SIG-M5 treated with dmso at 0.1 percent for 504 hours (cell line): ENCODE results near the gene INTS1.
"Not testable (repeated sequence)": the region's sequence is repeated elsewhere in the genome, so short reads cannot be mapped to it uniquely, and the experiment has no call there.

Experiments
- DNase-seq: peaks from one replicate; lab custom pipeline; 2025; ENCODE audit not compliant: unreplicated experiment; lab: John Stamatoyannopoulos, UW

The INTS1 gene

GRCh38 chr7:1449501-1449900 lies 54.7 kb downstream of the INTS1 start:
- DNase-seq: no peak

GRCh38 chr7:1448958-1449357 lies 55.2 kb downstream of the INTS1 start:
- DNase-seq: no peak

GRCh38 chr7:1447551-1448244 lies 56.5 kb downstream of the INTS1 start:
- DNase-seq: no peak

GRCh38 chr7:1447112-1447511 lies 57.1 kb downstream of the INTS1 start:
- DNase-seq: no peak

- DNase-seq: no peak
Measured at GRCh38 chr7:1446620-1447032, 57.6 kb downstream of the INTS1 start.

- DNase-seq: not testable (repeated sequence)
Measured at GRCh38 chr7:1446026-1446425, 58.2 kb downstream of the INTS1 start.

GRCh38 chr7:1445341-1445740 lies 58.8 kb downstream of the INTS1 start:
- DNase-seq: no peak

- no peak for DNase-seq
Measured at GRCh38 chr7:1444925-1445322, 59.3 kb downstream of the INTS1 start.

- no peak for DNase-seq
Measured at GRCh38 chr7:1444214-1444924, 59.8 kb downstream of the INTS1 start.

GRCh38 chr7:1443587-1444200 lies 60.5 kb downstream of the INTS1 start:
- not testable (repeated sequence) for DNase-seq

GRCh38 chr7:1442355-1443124 lies 61.6 kb downstream of the INTS1 start:
- no peak for DNase-seq

GRCh38 chr7:1441615-1442354 lies 62.4 kb downstream of the INTS1 start:
- DNase-seq: no peak

GRCh38 chr7:1440620-1441019 lies 63.6 kb downstream of the INTS1 start:
- DNase-seq: no peak

GRCh38 chr7:1439373-1440363 lies 64.5 kb downstream of the INTS1 start:
- no peak for DNase-seq

- DNase-seq: no peak
Measured at GRCh38 chr7:1438821-1439220, 65.4 kb downstream of the INTS1 start.

GRCh38 chr7:1438208-1438607 lies 66.0 kb downstream of the INTS1 start:
- no peak for DNase-seq

- DNase-seq: no peak
Measured at GRCh38 chr7:1437155-1437880, 66.9 kb downstream of the INTS1 start.

GRCh38 chr7:1436608-1437007 lies 67.6 kb downstream of the INTS1 start:
- no peak for DNase-seq
